Left forelimb (tissue), 1 donor: ENCODE results near the gene CFAP107.
"Not testable (repeated sequence)": the region's sequence is repeated elsewhere in the genome, so short reads cannot be mapped to it uniquely, and the experiment has no call there.

Source experiments
- DNase-seq: peaks from one replicate; pipeline ENCODE4 v3.0.0-alpha.2; 2018; ENCODE audit warnings: low spot score

CFAP107 gene

GRCh38 chr1:12778907-12779306, 32.9 kb downstream of the CFAP107 start:
- no peak for DNase-seq

- DNase-seq: not testable (repeated sequence)
Measured at GRCh38 chr1:12781488-12781887, 35.5 kb downstream of the CFAP107 start.

- not testable (repeated sequence) for DNase-seq
Measured at GRCh38 chr1:12783783-12784182, 37.8 kb downstream of the CFAP107 start.

- DNase-seq: not testable (repeated sequence)
Measured at GRCh38 chr1:12784729-12785128, 38.7 kb downstream of the CFAP107 start.

GRCh38 chr1:12791097-12791496, 45.1 kb downstream of the CFAP107 start, which contains the start of gene PRAMEF1:
PRAMEF1 (plus strand) TSS chr1:12791397; CDS start chr1:12793228, 1,831 bp downstream.
- DNase-seq: not testable (repeated sequence)

GRCh38 chr1:12798911-12799310, 52.9 kb downstream of the CFAP107 start:
- no peak for DNase-seq

GRCh38 chr1:12799730-12800129, 53.7 kb downstream of the CFAP107 start:
- no peak for DNase-seq

GRCh38 chr1:12809933-12810332, 63.9 kb downstream of the CFAP107 start:
- no peak for DNase-seq

- DNase-seq: no peak
Measured at GRCh38 chr1:12810691-12811408, 64.8 kb downstream of the CFAP107 start.

- DNase-seq: no peak
Measured at GRCh38 chr1:12811409-12811784, 65.4 kb downstream of the CFAP107 start.
